Measurements from ENCODE around the gene EPN1. TPM values are rescaled to one million over a fixed set of nuclear protein-coding genes. Genes with fewer than 3 reads are reported as not detected.

Gene EPN1
- total RNA-seq, 6 experiments from 2014 or later = 176 to 191 (median 185) TPM

GRCh38 chr19:55655648-55656040 is 19.4 kb upstream of the EPN1 start:
- DNase-seq = no peak
- Mint-ChIP-seq H3K27me3 (ENCODE audit: insufficient read depth) (peaks cover 8% of the 10 kb centered on the region), H3K9me3 (no peaks in the 10 kb centered on the region), H3K27ac (peak overlapping the region; percentile 100), H3K36me3 (ENCODE audit: low read depth) (peaks cover 12% of the 10 kb centered on the region), H3K4me3 (peak overlapping the region; percentile 97), H3K4me1 (ENCODE audit: low read depth) (peaks cover 35% of the 10 kb centered on the region)
- TF ChIP-seq, protein P1, sequence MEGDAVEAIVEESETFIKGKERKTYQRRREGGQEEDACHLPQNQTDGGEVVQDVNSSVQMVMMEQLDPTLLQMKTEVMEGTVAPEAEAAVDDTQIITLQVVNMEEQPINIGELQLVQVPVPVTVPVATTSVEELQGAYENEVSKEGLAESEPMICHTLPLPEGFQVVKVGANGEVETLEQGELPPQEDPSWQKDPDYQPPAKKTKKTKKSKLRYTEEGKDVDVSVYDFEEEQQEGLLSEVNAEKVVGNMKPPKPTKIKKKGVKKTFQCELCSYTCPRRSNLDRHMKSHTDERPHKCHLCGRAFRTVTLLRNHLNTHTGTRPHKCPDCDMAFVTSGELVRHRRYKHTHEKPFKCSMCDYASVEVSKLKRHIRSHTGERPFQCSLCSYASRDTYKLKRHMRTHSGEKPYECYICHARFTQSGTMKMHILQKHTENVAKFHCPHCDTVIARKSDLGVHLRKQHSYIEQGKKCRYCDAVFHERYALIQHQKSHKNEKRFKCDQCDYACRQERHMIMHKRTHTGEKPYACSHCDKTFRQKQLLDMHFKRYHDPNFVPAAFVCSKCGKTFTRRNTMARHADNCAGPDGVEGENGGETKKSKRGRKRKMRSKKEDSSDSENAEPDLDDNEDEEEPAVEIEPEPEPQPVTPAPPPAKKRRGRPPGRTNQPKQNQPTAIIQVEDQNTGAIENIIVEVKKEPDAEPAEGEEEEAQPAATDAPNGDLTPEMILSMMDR (IDR thresholded peaks at IDR 0.05) = no peak

DNA sequence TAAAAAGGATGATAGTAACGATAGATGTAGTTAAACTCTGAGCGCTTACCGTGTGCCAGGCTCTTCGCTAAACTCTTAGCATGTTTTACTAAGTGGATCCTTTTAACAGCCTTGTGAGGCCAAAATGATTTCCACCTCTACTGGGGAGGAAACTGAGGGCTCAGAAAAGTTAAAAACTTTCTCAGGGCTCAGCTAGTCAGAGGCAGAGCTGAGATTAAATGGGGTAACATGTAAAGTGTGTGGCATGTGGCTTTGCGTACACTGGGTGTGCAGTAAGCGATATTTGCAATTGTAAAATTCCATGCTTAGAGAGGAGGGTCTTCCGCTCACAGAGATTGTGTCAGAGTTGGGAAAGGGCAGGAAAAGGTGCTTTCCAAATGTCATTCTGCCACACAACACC is 18.5 kb upstream of the EPN1 start:
- Mint-ChIP-seq H3K9me3 (no peaks in the 10 kb centered on the region), H3K4me1 (ENCODE audit: low read depth) (peaks cover 35% of the 10 kb centered on the region), H3K27ac (peak overlapping the region; percentile 100), H3K36me3 (ENCODE audit: low read depth) (peaks cover 12% of the 10 kb centered on the region), H3K4me3 (peak overlapping the region; percentile 97), H3K27me3 (ENCODE audit: insufficient read depth) (peaks cover 8% of the 10 kb centered on the region)
- DNase-seq = no peak
- TF ChIP-seq, protein P1 (IDR thresholded peaks at IDR 0.05) = no peak

GRCh38 chr19:55656988-55657747 is 17.9 kb upstream of the EPN1 start:
- peak overlapping the region; percentile 51 for H3K27ac Mint-ChIP-seq
- peaks cover 35% of the 10 kb centered on the region for H3K4me1 Mint-ChIP-seq (ENCODE audit: low read depth)
- peaks cover 10% of the 10 kb centered on the region for H3K27me3 Mint-ChIP-seq (ENCODE audit: insufficient read depth)

DNA sequence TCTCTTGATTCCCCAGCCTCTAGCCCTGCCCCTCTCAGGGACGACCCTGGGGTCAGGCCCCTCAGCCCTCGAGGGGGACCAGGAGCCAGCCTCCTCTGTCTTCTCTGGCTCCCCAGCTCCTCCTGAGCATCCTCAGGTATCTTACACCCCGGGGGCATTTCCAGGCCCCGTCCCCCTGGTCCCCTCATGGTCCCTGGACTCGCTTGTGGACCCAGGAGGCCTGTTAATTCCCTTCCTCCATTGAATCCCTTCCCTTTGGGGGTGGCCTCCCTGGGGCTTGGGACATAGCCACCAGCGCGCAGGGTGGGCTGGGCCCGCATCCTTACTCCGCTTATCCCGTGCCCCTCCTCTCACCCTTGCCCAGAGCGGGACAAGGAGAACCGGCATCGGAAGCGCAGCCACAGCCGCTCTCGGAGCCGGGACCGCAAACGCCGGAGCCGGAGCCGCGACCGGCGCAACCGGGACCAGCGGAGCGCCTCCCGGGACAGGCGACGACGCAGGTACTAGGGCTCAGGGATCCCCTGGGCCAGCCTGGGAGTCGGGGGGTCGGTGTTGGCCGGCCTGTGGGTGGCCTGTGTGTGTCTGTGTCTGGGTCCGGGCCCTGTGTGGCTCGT is 16.1 kb upstream of the EPN1 start:
- H3K36me3 Mint-ChIP-seq (ENCODE audit: low read depth) = peaks cover 27% of the 10 kb centered on the region
- peaks cover 35% of the 10 kb centered on the region for H3K4me1 Mint-ChIP-seq (ENCODE audit: low read depth)
- 0 out of 2 replicates have a peak overlapping the region, but pooled peaks have one; percentile 36 for H3K27ac Mint-ChIP-seq
- H3K4me3 Mint-ChIP-seq = no peak overlapping the region
- H3K9me3 Mint-ChIP-seq = no peaks in the 10 kb centered on the region
- DNase-seq = no peak
- H3K27me3 Mint-ChIP-seq (ENCODE audit: insufficient read depth) = peaks cover 7% of the 10 kb centered on the region
- TF ChIP-seq, protein P1 (IDR thresholded peaks at IDR 0.05) = no peak

More at GRCh38 chr19:55656988-55657747, 17.9 kb upstream of the EPN1 start:
- TF ChIP-seq, protein P1 (IDR thresholded peaks at IDR 0.05) = no peak
- Mint-ChIP-seq H3K9me3 (no peaks in the 10 kb centered on the region), H3K36me3 (ENCODE audit: low read depth) (peaks cover 17% of the 10 kb centered on the region), H3K4me3 (peak overlapping the region; percentile 97)
- no peak for DNase-seq

- Mint-ChIP-seq H3K27ac (no peak overlapping the region), H3K9me3 (no peaks in the 10 kb centered on the region), H3K4me1 (ENCODE audit: low read depth) (peaks cover 35% of the 10 kb centered on the region), H3K27me3 (ENCODE audit: insufficient read depth) (peaks cover 5% of the 10 kb centered on the region), H3K4me3 (no peak overlapping the region), H3K36me3 (ENCODE audit: low read depth) (peaks cover 27% of the 10 kb centered on the region)
- no peak for DNase-seq
- TF ChIP-seq, protein P1 (IDR thresholded peaks at IDR 0.05) = no peak
Measured at GRCh38 chr19:55659822-55660221, 15.2 kb upstream of the EPN1 start.

Data from HFFc6 (cell line).